Measurements from ENCODE around the gene TMEM272. TPM values are rescaled to one million over a fixed set of nuclear protein-coding genes. Genes with fewer than 3 reads are reported as not detected.

TMEM272 gene
- total RNA-seq, 1 experiment from 2014 or later: 0.15 TPM

DNA sequence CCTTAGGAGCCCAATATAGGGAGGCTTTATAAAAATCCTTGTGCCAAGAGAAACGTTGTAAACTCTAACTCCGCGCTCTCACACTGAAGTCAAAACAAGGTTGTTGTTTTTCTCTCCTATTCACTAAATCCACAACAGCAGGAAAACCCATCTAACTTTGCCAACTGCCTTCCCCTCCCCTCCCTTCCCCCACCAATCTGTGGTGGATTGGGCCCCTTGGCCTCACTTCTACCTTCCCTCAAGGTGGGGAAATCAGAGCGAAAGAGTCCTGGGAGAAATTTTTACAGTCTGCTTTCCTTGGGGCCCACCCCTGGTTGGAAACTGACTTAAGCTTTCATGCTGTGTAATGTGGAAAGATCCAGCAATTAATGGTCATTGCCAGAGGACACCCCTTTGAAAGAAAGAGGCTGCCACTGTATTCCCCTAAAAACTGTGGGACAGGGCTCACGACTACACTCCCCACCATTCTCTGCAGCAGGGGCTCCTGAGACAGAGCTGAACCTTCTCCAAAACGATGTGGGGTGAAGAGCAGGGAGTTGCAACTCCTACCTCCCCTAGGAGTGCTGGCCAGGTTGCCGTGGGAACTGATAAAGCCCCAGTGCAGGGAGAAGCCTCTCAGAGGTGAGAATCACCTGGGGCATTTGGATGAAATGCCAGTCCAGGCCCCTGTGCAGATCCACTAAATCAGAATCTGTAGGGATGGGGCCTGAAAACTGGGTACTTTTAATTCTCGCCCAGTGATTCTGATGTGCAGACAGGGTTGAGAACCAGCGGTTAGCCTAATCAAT lies 42.2 kb downstream of the TMEM272 start:
- Histone ChIP-seq H3K9me3 (ENCODE audit: control insufficient read depth, insufficient read depth, low read depth, low read length) (no peaks in the 10 kb centered on the region), H3K4me1 (ENCODE audit: control insufficient read depth, insufficient read depth, low read length) (peaks cover 16% of the 10 kb centered on the region), H3K4me3 (ENCODE audit: low read depth in 2 of 2, low read length in 2 of 2) (peak overlapping the region; percentile 58 to 71), H3K27me3 (ENCODE audit: control insufficient read depth, insufficient read depth, low read length) (no peaks in the 10 kb centered on the region), H3K27ac (ENCODE audit: low read length) (peak overlapping the region; percentile 76), H3K36me3 (ENCODE audit: control insufficient read depth, insufficient read depth, low read length) (no peaks in the 10 kb centered on the region; the same call in 1 of the 2 replicates)
- CTCF ChIA-PET: no interaction called here
- intact Hi-C loops (cut with micrococcal nuclease; ENCODE audit: unreplicated experiment) (no loop called here), in situ Hi-C loops (cut with HindIII; ENCODE audit: low pct_unique_long_range_greater_than_20kb, low sequenced_read_pairs) (no loop called here)
- TF ChIP-seq, protein P1, sequence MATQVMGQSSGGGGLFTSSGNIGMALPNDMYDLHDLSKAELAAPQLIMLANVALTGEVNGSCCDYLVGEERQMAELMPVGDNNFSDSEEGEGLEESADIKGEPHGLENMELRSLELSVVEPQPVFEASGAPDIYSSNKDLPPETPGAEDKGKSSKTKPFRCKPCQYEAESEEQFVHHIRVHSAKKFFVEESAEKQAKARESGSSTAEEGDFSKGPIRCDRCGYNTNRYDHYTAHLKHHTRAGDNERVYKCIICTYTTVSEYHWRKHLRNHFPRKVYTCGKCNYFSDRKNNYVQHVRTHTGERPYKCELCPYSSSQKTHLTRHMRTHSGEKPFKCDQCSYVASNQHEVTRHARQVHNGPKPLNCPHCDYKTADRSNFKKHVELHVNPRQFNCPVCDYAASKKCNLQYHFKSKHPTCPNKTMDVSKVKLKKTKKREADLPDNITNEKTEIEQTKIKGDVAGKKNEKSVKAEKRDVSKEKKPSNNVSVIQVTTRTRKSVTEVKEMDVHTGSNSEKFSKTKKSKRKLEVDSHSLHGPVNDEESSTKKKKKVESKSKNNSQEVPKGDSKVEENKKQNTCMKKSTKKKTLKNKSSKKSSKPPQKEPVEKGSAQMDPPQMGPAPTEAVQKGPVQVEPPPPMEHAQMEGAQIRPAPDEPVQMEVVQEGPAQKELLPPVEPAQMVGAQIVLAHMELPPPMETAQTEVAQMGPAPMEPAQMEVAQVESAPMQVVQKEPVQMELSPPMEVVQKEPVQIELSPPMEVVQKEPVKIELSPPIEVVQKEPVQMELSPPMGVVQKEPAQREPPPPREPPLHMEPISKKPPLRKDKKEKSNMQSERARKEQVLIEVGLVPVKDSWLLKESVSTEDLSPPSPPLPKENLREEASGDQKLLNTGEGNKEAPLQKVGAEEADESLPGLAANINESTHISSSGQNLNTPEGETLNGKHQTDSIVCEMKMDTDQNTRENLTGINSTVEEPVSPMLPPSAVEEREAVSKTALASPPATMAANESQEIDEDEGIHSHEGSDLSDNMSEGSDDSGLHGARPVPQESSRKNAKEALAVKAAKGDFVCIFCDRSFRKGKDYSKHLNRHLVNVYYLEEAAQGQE (IDR thresholded peaks at IDR 0.05; ENCODE audit: insufficient read depth in 1 of 2, low read depth in 2 of 2, low read length in 1 of 2): no peak
- TF ChIP-seq, protein P2, sequence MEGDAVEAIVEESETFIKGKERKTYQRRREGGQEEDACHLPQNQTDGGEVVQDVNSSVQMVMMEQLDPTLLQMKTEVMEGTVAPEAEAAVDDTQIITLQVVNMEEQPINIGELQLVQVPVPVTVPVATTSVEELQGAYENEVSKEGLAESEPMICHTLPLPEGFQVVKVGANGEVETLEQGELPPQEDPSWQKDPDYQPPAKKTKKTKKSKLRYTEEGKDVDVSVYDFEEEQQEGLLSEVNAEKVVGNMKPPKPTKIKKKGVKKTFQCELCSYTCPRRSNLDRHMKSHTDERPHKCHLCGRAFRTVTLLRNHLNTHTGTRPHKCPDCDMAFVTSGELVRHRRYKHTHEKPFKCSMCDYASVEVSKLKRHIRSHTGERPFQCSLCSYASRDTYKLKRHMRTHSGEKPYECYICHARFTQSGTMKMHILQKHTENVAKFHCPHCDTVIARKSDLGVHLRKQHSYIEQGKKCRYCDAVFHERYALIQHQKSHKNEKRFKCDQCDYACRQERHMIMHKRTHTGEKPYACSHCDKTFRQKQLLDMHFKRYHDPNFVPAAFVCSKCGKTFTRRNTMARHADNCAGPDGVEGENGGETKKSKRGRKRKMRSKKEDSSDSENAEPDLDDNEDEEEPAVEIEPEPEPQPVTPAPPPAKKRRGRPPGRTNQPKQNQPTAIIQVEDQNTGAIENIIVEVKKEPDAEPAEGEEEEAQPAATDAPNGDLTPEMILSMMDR (IDR thresholded peaks at IDR 0.05): no peak
- TF ChIP-seq TCF7L2 (IDR thresholded peaks at IDR 0.05; ENCODE audit: low read depth, low read length) (no peak), SIN3A (IDR thresholded peaks at IDR 0.05; ENCODE audit: borderline replicate concordance, insufficient read depth, low read depth, low read length) (no peak; the same call in 1 of the 2 replicates), POLR2AphosphoS5 (IDR thresholded peaks at IDR 0.05; ENCODE audit: low read depth, low read length) (no peak)
- POLR2A ChIA-PET: interaction anchor here (0.7 kb wide), 1 partner anchor 951 kb away, joined by 3 read pairs; no protein-coding TSS in a partner anchor
- DNase-seq (ENCODE audit: low read depth, low spot score) (no peak), ATAC-seq (no peak)
- no TSS peak for BruUV-seq (replicated peaks)

DNA sequence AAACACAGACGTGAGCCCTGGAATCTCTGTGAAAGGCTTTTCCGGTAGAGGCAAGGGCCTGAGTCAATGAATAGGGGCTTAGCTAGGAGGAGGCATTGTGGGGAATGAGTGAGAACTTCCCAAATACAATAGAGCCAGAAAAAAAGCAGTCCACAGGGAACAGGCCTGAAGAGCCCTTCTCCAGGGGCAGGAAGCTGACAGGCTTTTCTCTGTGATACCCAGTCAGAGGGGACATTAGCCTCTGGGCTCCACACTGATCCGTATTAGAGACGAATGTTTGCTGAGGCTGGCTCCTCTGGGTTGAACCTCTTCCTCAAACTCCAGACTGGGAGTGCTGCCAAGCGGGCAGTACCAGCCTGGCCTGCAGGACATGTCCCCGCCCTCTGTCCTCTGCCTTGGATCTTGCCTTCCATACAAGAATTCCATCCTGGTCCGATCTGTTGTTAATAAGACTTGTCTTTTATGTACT lies 43.3 kb downstream of the TMEM272 start:
- no peaks in the 10 kb centered on the region for H3K9me3 ChIP-seq (ENCODE audit: control insufficient read depth, insufficient read depth, low read depth, low read length)
- ATAC-seq (no peak), DNase-seq (ENCODE audit: low read depth, low spot score) (no peak)
- H3K27me3 ChIP-seq (ENCODE audit: control insufficient read depth, insufficient read depth, low read length): no peaks in the 10 kb centered on the region
- intact Hi-C loops (cut with micrococcal nuclease; ENCODE audit: unreplicated experiment) (no loop called here), in situ Hi-C loops (cut with HindIII; ENCODE audit: low pct_unique_long_range_greater_than_20kb, low sequenced_read_pairs) (no loop called here)
- H3K27ac ChIP-seq (ENCODE audit: low read length): peak overlapping the region; percentile 76; the same call in 1 of the 2 replicates
- no TSS peak for BruUV-seq (replicated peaks)
- ChIA-PET CTCF (no interaction called here), POLR2A (no interaction called here)
- no peaks in the 10 kb centered on the region; the same call in 1 of the 2 replicates for H3K36me3 ChIP-seq (ENCODE audit: control insufficient read depth, insufficient read depth, low read length)
- no peak overlapping the region for H3K4me3 ChIP-seq (ENCODE audit: low read depth in 2 of 2, low read length in 2 of 2)
- peaks cover 16% of the 10 kb centered on the region for H3K4me1 ChIP-seq (ENCODE audit: control insufficient read depth, insufficient read depth, low read length)
- TF ChIP-seq POLR2AphosphoS5 (IDR thresholded peaks at IDR 0.05; ENCODE audit: low read depth, low read length) (no peak), SIN3A (IDR thresholded peaks at IDR 0.05; ENCODE audit: borderline replicate concordance, insufficient read depth, low read depth, low read length) (no peak), TCF7L2 (IDR thresholded peaks at IDR 0.05; ENCODE audit: low read depth, low read length) (no peak)
- TF ChIP-seq, protein P1 (IDR thresholded peaks at IDR 0.05; ENCODE audit: insufficient read depth in 1 of 2, low read depth in 2 of 2, low read length in 1 of 2): no peak
- TF ChIP-seq, protein P2 (IDR thresholded peaks at IDR 0.05): no peak

Data from Panc1 (cell line).